Activated naive CD4-positive, alpha-beta T cell treated with anti-CD3 and anti-CD28 coated beads, Interleukin-2, amount 10 ng/mL, durations not matched to agents 5 hours and 36 hours (primary cell): ENCODE measurements around the gene P2RX1. TPM values are rescaled to one million over a fixed set of nuclear protein-coding genes. Genes with fewer than 3 reads are reported as not detected.

ENCODE experiments used
- total RNA-seq, 2 experiments: library from RNA; stranded (reverse); gene quantifications; one replicate each; pipeline ENCODE4 v1.2.3, GENCODE V29; 2021

P2RX1 gene
- total RNA-seq: under 1 TPM; 0.15 to 0.19 TPM

DNA sequence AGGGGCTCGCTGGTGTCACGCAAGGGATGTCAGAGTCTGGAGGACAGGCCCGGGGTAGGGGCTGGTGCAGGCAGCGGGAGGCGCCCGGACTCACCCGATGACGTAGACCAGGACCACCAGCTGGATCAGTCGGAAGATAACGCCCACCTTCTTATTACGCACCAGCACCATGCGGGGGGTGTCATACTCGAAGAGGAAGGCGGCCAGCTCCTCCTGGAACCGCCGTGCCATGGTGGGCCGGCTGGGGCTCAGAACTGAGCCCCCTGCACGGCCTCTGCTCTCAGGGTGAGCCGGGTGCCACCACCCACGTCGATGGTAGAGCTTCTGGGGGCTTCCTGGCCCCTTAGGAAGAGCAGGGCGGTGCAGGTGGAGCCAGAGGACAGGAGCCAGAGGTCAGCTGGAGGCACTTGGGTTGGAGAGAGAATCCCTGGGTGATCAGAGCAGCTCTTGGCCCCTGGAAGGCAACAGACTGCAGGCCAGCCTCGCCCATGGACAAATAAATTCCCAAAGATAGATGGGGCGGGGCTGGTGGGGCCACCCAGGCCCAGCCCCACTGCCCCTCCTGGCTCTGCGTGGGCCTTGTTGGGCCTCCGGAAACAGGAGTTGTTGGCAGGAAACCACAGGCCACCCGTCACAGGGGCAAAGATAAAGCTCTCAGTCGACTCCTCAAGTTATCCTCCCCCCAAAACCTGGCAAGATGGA is at the start of gene P2RX1:
P2RX1 (minus strand) TSS at position 471 of the 702 bp plus-strand sequence; CDS start at position 231, 240 bp downstream.

DNA sequence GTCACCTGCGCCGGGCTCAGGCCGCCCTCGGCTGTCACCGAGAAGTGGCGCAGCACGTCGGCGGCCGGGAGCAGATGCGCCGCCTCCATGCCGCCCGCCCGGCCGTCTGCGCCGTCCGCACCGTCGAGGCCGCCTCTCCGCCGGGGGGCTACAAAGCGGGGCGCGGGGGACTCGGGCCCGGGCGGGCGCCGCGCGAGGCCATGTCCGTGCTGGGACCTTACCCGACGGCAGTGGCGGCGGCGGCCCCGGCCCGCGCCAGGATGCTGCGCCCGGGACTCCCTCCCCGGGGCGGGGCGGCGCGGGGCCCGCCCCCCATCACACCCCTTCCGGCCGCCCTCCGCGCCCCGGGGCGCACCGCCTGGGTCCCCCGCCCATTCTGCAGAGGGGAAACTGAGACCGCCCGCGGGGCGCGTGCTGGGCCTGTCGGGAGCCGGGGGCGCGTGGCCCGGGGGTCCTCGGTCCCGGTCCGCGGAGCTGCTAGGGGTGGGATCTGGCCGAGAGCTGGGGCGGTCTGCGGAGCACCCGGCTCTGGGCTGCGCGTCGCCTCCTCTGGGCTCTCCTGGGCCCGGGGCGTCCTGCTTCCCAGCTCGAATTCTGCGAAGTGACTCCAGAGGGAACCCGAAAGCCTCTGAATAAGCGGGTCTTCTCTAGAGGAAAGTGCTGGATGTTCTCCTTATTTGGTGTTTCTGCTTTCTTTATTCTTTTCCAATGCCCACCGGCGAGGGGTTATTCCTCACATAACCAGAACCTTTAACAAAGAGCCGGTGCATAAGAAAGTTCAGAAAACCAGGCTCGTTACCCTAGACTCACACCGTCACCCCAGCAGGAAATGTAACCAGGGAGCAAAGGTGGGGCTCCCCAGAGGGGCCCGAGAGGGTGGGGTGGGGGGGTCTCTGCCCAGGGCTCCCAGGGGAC is 48.2 kb upstream of the P2RX1 start, which contains the start of gene ATP2A3:
ATP2A3 (minus strand) TSS at position 235 of the 915 bp plus-strand sequence; CDS start at position 89, 146 bp downstream.

DNA sequence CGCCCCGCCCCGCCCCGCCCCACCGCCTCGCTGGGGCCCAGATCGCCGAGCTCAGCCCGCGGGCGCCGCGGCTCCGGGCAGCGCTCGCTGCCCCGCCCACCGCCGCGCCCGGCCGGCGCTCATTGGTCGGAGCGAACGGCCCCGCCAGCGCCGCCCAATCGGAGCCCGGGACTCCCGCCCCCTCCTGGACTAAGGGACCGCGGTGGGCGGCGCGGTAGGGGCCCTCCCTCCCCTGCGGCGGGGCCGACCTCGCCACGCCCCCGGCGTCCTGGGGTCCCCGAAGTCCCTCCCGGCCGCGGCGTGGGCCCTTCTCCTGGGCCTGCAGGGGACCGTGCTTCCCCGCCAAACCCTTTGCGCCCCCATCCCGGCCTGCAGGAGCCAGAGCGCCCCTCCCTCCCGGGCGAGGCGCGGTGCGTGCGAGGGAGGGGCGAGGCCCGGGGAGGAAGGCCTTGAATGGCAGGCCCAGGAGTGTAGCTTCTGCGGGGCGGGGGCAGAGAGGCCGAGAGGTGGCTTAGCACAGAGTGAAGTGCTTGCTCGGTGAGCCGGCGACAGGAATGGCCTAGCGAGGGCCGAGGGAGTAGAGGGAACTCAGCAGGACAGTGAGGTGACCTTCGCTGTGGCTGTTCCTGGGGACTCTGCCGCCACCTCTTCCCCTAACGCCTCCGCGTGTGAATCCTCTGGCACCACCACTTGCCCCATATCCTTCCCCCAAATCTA is 23.1 kb downstream of the P2RX1 start, which contains the start of gene CAMKK1:
CAMKK1 (minus strand) TSS at position 51 of the 717 bp plus-strand sequence. CDS start 7,366 bp downstream, outside the sequence.

Other genes starting within 250 kb of the P2RX1 start
- gene TAX1BP3, start 247.9 kb downstream of the P2RX1 start, total RNA-seq: 10 to 100 TPM; 16.6 to 16.7 TPM
- gene EMC6, start 247.7 kb downstream of the P2RX1 start, total RNA-seq: 10 to 100 TPM; 31.9 to 32.6 TPM
- 10 to 100 TPM; 16.9 to 17.5 TPM for gene P2RX5, start 220.3 kb downstream of the P2RX1 start, total RNA-seq
- 10 to 100 TPM; 19.0 to 21.0 TPM for gene HASPIN, start 192.6 kb downstream of the P2RX1 start, total RNA-seq
- gene ITGAE, start 115.3 kb downstream of the P2RX1 start, total RNA-seq: 10 to 100 TPM; 15.4 to 17.5 TPM
- gene NCBP3, start 70.2 kb downstream of the P2RX1 start, total RNA-seq: 10 to 100 TPM; 39.4 to 45.9 TPM
- gene CAMKK1, start 23.4 kb downstream of the P2RX1 start, total RNA-seq: 1 to 10 TPM; 4.6 to 4.8 TPM
- 100 to 1,000 TPM; 255 to 259 TPM for gene ATP2A3, start 48.0 kb upstream of the P2RX1 start, total RNA-seq
- gene ZZEF1, start 226.6 kb upstream of the P2RX1 start, total RNA-seq: 10 to 100 TPM; 56.1 to 57.3 TPM
- gene CYB5D2, start 226.7 kb upstream of the P2RX1 start, total RNA-seq: 1 to 10 TPM; 7.1 to 8.6 TPM